ENCODE results near the gene MGAT5B. TPM values are rescaled to one million over a fixed set of nuclear protein-coding genes. Genes with fewer than 3 reads are reported as not detected.
A peak's percentile ranks its signal among the peaks of the same experiment; 100 is the strongest.

MGAT5B gene
- total and polyA plus RNA-seq, 9 of the 15 experiments (the other 6 are each of a cell fraction or from before 2014, with no cell fraction given), result 0.09 to 0.43 (median 0.18) TPM; not detected in 4

- POLR2A ChIA-PET, result no interaction called here
- no peak for TF ChIP-seq DNMT1 (IDR thresholded peaks at IDR 0.05)
- TF ChIP-seq, protein P1, sequence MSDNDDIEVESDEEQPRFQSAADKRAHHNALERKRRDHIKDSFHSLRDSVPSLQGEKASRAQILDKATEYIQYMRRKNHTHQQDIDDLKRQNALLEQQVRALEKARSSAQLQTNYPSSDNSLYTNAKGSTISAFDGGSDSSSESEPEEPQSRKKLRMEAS (CRISPR knock-in tag; IDR thresholded peaks at IDR 0.05), result peak; percentile 33; the same call in 1 of the 2 replicates
- H3K9me1 ChIP-seq (ENCODE audit: control insufficient read depth, insufficient read depth, low read length), result no peaks in the 10 kb centered on the region
- ATAC-seq, result no peak
- H2AFZ ChIP-seq (ENCODE audit: low read depth, low read length), result no peak overlapping the region
- no peak for DNase-seq (ENCODE audit: extremely low read depth in 1 of 4, low spot score in 3 of 4)
- WGBS (ENCODE audit: insufficient coverage, low coverage, missing lambda C conversion rate), result 2% methylated on average over 11 of the region's 11 CpGs
- no TSS peak for BruUV-seq (replicated peaks)
- no peak overlapping the region for H3K4me3 ChIP-seq
- no peaks in the 10 kb centered on the region for H3K36me3 ChIP-seq (ENCODE audit: control insufficient read depth, insufficient read depth, low read length)
- FAIRE-seq, result no peak
- intact Hi-C loops (cut with micrococcal nuclease) (no loop called here), in situ Hi-C loops (cut with MboI) (no loop called here)
- no peak overlapping the region for H3K4me2 ChIP-seq (ENCODE audit: insufficient read depth, low read length)
- H4K20me1 ChIP-seq (replicated peaks; ENCODE audit: control insufficient read depth, insufficient read depth, low read length), result peaks cover 6% of the 10 kb centered on the region; the same call in 1 of the 2 replicates
- peaks cover 0 to 9% of the 10 kb centered on the region in 2 experiments; a peak in 2 of 5 replicates for H3K4me1 ChIP-seq (replicated peaks in 1 of 2; ENCODE audit: control insufficient read depth in 2 of 2, insufficient read depth in 2 of 2, low read length in 2 of 2)
- no peaks in the 10 kb centered on the region for H3K79me2 ChIP-seq (ENCODE audit: control insufficient read depth, insufficient read depth, low read length)
- H3K9me3 ChIP-seq (replicated peaks; ENCODE audit: control insufficient read depth, insufficient read depth, low read depth, low read length), result no peaks in the 10 kb centered on the region
- CTCF ChIA-PET (ENCODE audit: low intra/inter-chr PET ratio), result no interaction called here
- no peak overlapping the region for H3K9ac ChIP-seq (ENCODE audit: insufficient read depth in 1 of 2, low read depth in 2 of 2, low read length in 2 of 2)
- peaks cover 11 to 83% of the 10 kb centered on the region in 2 experiments; a peak in 4 of 5 replicates for H3K27me3 ChIP-seq (ENCODE audit: control insufficient read depth in 2 of 2, insufficient read depth in 2 of 2, low read length in 2 of 2)
- no peak overlapping the region for H3K27ac ChIP-seq (ENCODE audit: extremely low read depth, low read depth, low read length)
Observed at GRCh38 chr17:76901542-76902197, 33.5 kb downstream of the MGAT5B start.

DNA sequence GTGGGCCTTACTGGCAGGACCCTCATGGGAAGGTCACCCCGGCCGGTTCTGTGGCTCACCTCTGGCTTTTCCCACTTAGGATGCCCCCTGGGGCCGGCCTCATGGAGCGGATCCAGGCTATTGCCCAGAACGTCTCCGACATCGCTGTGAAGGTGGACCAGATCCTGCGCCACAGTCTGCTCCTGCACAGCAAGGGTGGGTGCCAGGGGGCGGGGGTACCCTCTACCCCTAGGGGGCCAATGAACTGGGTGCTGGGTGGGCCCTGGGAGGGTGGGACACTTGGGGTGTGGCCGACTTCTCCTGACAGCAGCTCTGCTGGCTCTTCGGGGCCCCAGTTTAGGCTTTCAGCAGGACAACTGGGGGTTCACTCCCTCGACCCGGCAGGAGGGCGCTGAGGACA lies 34.3 kb downstream of the MGAT5B start:
- peaks cover 6% of the 10 kb centered on the region; the same call in 1 of the 2 replicates for H4K20me1 ChIP-seq (replicated peaks; ENCODE audit: control insufficient read depth, insufficient read depth, low read length)
- no peak overlapping the region for H3K4me2 ChIP-seq (ENCODE audit: insufficient read depth, low read length)
- no peak overlapping the region for H3K9ac ChIP-seq (ENCODE audit: insufficient read depth in 1 of 2, low read depth in 2 of 2, low read length in 2 of 2)
- no peak overlapping the region for H3K4me3 ChIP-seq
- H3K9me1 ChIP-seq (ENCODE audit: control insufficient read depth, insufficient read depth, low read length), result no peaks in the 10 kb centered on the region
- TF ChIP-seq RHOXF2B (CRISPR knock-in tag; conservative IDR thresholded peaks at IDR 0.05) (no peak), ZNF41 (CRISPR knock-in tag; conservative IDR thresholded peaks at IDR 0.05) (no peak), TAF15 (IDR thresholded peaks at IDR 0.05; ENCODE audit: low read depth, low read length) (no peak), GTF2A2 (tag; IDR thresholded peaks at IDR 0.05) (no peak), CREM (IDR thresholded peaks at IDR 0.05; ENCODE audit: low read depth) (no peak), NFXL1 (CRISPR knock-in tag; IDR thresholded peaks at IDR 0.05) (no peak), DLX4 (CRISPR knock-in tag; IDR thresholded peaks at IDR 0.05) (no peak), NCOA1 (IDR thresholded peaks at IDR 0.05; ENCODE audit: low read depth) (no peak), MCM5 (IDR thresholded peaks at IDR 0.05; ENCODE audit: low read depth) (no peak), RFX1 (IDR thresholded peaks at IDR 0.05) (no peak)
- TF ChIP-seq, protein P2, sequence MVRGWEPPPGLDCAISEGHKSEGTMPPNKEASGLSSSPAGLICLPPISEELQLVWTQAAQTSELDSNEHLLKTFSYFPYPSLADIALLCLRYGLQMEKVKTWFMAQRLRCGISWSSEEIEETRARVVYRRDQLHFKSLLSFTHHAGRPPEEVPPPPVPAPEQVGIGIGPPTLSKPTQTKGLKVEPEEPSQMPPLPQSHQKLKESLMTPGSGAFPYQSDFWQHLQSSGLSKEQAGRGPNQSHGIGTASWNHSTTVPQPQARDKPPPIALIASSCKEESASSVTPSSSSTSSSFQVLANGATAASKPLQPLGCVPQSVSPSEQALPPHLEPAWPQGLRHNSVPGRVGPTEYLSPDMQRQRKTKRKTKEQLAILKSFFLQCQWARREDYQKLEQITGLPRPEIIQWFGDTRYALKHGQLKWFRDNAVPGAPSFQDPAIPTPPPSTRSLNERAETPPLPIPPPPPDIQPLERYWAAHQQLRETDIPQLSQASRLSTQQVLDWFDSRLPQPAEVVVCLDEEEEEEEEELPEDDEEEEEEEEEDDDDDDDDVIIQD (CRISPR knock-in tag; IDR thresholded peaks at IDR 0.05), result no peak
- no peaks in the 10 kb centered on the region for H3K9me3 ChIP-seq (replicated peaks; ENCODE audit: control insufficient read depth, insufficient read depth, low read depth, low read length)
- H2AFZ ChIP-seq (ENCODE audit: low read depth, low read length), result no peak overlapping the region
- BruUV-seq (replicated peaks), result no TSS peak
- WGBS (ENCODE audit: insufficient coverage, low coverage, missing lambda C conversion rate), result 6% methylated on average over 9 of the region's 14 CpGs
- H3K27me3 ChIP-seq (ENCODE audit: control insufficient read depth in 2 of 2, insufficient read depth in 2 of 2, low read length in 2 of 2), result peaks cover 11 to 75% of the 10 kb centered on the region in 2 experiments; a peak in 4 of 5 replicates
- no peaks in the 10 kb centered on the region for H3K36me3 ChIP-seq (ENCODE audit: control insufficient read depth, insufficient read depth, low read length)
- ChIA-PET POLR2A (no interaction called here), CTCF (ENCODE audit: low intra/inter-chr PET ratio) (no interaction called here)
- ATAC-seq (no peak), FAIRE-seq (no peak), DNase-seq (ENCODE audit: extremely low read depth in 1 of 4, low spot score in 3 of 4) (no peak)
- intact Hi-C loops (cut with micrococcal nuclease) (no loop called here), in situ Hi-C loops (cut with MboI) (no loop called here)
- H3K27ac ChIP-seq (ENCODE audit: extremely low read depth, low read depth, low read length), result no peak overlapping the region
- peaks cover 0 to 9% of the 10 kb centered on the region in 2 experiments; a peak in 2 of 5 replicates for H3K4me1 ChIP-seq (replicated peaks in 1 of 2; ENCODE audit: control insufficient read depth in 2 of 2, insufficient read depth in 2 of 2, low read length in 2 of 2)
- no peaks in the 10 kb centered on the region for H3K79me2 ChIP-seq (ENCODE audit: control insufficient read depth, insufficient read depth, low read length)
